Natural killer cell (primary cell): ENCODE measurements around the gene NUDT3. TPM values are rescaled to one million over a fixed set of nuclear protein-coding genes. Genes with fewer than 3 reads are reported as not detected.

Source experiments
- ATAC-seq, 3 donors: fragments of 150-1000 bp in 2 of 3; fragments of 200-7000 bp in 1 of 3; cut with Tn5 transposase; 1 replicate in 1 of 3; 2 replicates in 2 of 3; pipeline ENCODE4 v1.10.0; 2021; ENCODE audit warnings: mild to moderate bottlenecking in 2 of 3, moderate library complexity in 2 of 3
- DNase-seq, 2 donors: peaks; one replicate each; pipeline versions ENCODE4 v3.0.0 to v3.0.0-alpha.2; 2013 to 2021; ENCODE audit warnings: mixed read lengths in 1 of 2
- H3K27ac ChIP-seq: one replicate; pipeline ENCODE4 v1.5.1; 2013; ENCODE audit warnings: mild to moderate bottlenecking, low read length
- H3K27me3 ChIP-seq: one replicate; pipeline ENCODE4 v1.6.1; 2013; ENCODE audit warnings: low read length; ENCODE audit not compliant: control insufficient read depth, insufficient read depth
- H3K36me3 ChIP-seq: one replicate; pipeline ENCODE4 v1.6.1; 2013; ENCODE audit warnings: low read length; ENCODE audit not compliant: control insufficient read depth, insufficient read depth
- H3K4me1 ChIP-seq: one replicate; pipeline ENCODE4 v1.6.1; 2013; ENCODE audit warnings: low read length; ENCODE audit not compliant: control insufficient read depth, insufficient read depth
- H3K4me3 ChIP-seq: one replicate; pipeline ENCODE4 v1.5.1; 2013; ENCODE audit warnings: low read length
- H3K9me3 ChIP-seq: one replicate; pipeline ENCODE4 v1.6.1; 2013; ENCODE audit warnings: low read length; ENCODE audit not compliant: control insufficient read depth, insufficient read depth
- H3K27ac Mint-ChIP-seq, 2 donors: one replicate each; pipeline ENCODE4 v1.8.0; 2022; ENCODE audit warnings: mild to moderate bottlenecking in 2 of 2, mixed read lengths in 2 of 2, moderate library complexity in 1 of 2
- H3K27me3 Mint-ChIP-seq, 2 donors: one replicate each; pipeline ENCODE4 v1.8.0; 2022; ENCODE audit warnings: low read depth in 2 of 2, mixed read lengths in 2 of 2
- H3K36me3 Mint-ChIP-seq: one replicate; pipeline ENCODE4 v1.8.0; 2022; ENCODE audit warnings: mixed read lengths
- H3K4me1 Mint-ChIP-seq, 2 donors: one replicate each; pipeline ENCODE4 v1.8.0; 2022; ENCODE audit warnings: mixed read lengths in 2 of 2
- H3K4me3 Mint-ChIP-seq: one replicate; pipeline ENCODE4 v1.8.0; 2022; ENCODE audit warnings: mild to moderate bottlenecking, moderate library complexity, mixed read lengths
- H3K9me3 Mint-ChIP-seq, 2 donors: one replicate each; pipeline ENCODE4 v1.8.0; 2022; ENCODE audit warnings: mixed read lengths in 2 of 2
- WGBS: methylation state at CpG from one replicate; pipeline ENCODE4 v1.1.7; 2013; ENCODE audit warnings: missing lambda C conversion rate; ENCODE audit not compliant: insufficient coverage; 5-methylcytosine and 5-hydroxymethylcytosine counted together
- intact Hi-C: fragments of 100-400 bp; cut with micrococcal nuclease; formaldehyde crosslinking; loops from one replicate; pipeline ENCODE4 v1.14.2; 2022
- total RNA-seq, 4 donors: library from RNA; stranded (reverse); fragments of 120-200 nt in 1 of 4; gene quantifications; one replicate each; pipeline versions ENCODE4 v1.2.3 to v1.2.4, GENCODE V29; 2013 to 2022
- TF ChIP-seq, protein P1 (sequence below): fragments of 200-600 bp; IDR thresholded peaks from one replicate; pipeline ENCODE4 v1.8.0; 2022; ENCODE audit warnings: antibody characterized with exemption

Gene NUDT3
- total RNA-seq, 3 donors from 2014 or later (not counting 1 experiment from before 2014, with no cell fraction given) = 22.0 to 26.3 (median 26.1) TPM

GRCh38 chr6:34237316-34237721, 155.2 kb downstream of the NUDT3 start:
- Histone ChIP-seq H3K4me3 (peak overlapping the region; percentile 77), H3K9me3 (no peaks in the 10 kb centered on the region), H3K27ac (peak overlapping the region; percentile 85), H3K27me3 (no peaks in the 10 kb centered on the region), H3K4me1 (peaks cover 23% of the 10 kb centered on the region), H3K36me3 (peaks cover 17% of the 10 kb centered on the region)
- no peaks in the 10 kb centered on the region for H3K36me3 Mint-ChIP-seq
- peaks cover 20 to 21% of the 10 kb centered on the region in 2 donors for H3K4me1 Mint-ChIP-seq
- TF ChIP-seq, protein P1, sequence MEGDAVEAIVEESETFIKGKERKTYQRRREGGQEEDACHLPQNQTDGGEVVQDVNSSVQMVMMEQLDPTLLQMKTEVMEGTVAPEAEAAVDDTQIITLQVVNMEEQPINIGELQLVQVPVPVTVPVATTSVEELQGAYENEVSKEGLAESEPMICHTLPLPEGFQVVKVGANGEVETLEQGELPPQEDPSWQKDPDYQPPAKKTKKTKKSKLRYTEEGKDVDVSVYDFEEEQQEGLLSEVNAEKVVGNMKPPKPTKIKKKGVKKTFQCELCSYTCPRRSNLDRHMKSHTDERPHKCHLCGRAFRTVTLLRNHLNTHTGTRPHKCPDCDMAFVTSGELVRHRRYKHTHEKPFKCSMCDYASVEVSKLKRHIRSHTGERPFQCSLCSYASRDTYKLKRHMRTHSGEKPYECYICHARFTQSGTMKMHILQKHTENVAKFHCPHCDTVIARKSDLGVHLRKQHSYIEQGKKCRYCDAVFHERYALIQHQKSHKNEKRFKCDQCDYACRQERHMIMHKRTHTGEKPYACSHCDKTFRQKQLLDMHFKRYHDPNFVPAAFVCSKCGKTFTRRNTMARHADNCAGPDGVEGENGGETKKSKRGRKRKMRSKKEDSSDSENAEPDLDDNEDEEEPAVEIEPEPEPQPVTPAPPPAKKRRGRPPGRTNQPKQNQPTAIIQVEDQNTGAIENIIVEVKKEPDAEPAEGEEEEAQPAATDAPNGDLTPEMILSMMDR = no peak
- no peak overlapping the region for H3K4me3 Mint-ChIP-seq
- ATAC-seq (peak in 1 of 3 donors; percentile 0), DNase-seq (peak in 1 of 2 donors; percentile 67)
- WGBS = under 1% methylated on average over 78 of the region's 78 CpGs
- H3K9me3 Mint-ChIP-seq = no peaks in the 10 kb centered on the region
- H3K27me3 Mint-ChIP-seq = no peaks in the 10 kb centered on the region
- intact Hi-C loops = loop anchor here (5.0 kb wide), 1 partner anchor 155 kb away; the partner anchor contains the start of gene NUDT3
- H3K27ac Mint-ChIP-seq = peak overlapping the region; percentile 96 to 97

DNA sequence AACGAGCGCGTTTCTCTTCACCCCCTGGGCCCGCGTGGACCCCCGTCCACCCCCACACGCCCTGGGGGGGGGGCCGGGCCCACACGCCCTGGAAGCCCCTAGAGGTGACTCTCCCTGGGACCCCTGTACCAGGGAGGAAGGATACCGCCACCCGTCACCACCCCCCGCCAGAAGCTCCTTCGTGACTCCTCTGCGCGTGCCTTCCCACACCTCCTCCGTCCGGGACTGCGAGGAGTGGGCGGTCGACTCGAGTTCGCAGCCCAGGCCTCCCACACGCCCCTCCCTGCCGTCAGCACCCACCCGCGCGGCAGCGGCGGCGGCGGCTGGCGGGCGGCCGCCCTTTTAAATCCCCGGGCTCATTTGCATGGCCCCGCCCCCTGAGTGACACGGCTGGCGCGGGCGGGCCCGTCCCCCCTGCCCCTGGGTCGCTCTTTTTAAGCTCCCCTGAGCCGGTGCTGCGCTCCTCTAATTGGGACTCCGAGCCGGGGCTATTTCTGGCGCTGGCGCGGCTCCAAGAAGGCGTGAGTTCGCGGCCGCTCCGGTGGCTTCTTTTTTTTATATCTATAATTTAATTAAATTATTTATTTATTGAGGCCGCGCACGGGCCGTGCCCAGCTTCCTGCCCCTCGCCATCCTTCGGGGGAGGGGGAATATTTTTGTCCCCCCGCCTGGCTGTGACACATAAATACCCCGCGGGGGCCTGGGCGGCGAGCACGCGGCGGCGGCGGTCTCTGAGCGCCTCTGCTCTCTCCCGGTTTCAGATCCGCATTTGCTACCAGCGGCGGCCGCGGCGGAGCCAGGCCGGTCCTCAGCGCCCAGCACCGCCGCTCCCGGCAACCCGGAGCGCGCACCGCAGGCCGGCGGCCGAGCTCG, 155.8 kb downstream of the NUDT3 start, which contains the start of gene HMGA1:
Gene HMGA1 (plus strand): TSS at position 431 of the 873 bp plus-strand sequence. CDS start 3,908 bp downstream, outside the sequence.
- ATAC-seq = peak; percentile 66 to 85 (median 77)
- H3K4me3 Mint-ChIP-seq = peak within 1 kb of the TSS; percentile 91
- WGBS = under 1% methylated on average over 83 of the region's 91 CpGs
- no peaks in the 10 kb centered on the region for H3K9me3 Mint-ChIP-seq
- Histone ChIP-seq H3K9me3 (no peaks in the 10 kb centered on the region), H3K27ac (peak within 1 kb of the TSS; percentile 99), H3K36me3 (peaks cover 10% of the 10 kb centered on the region), H3K27me3 (no peaks in the 10 kb centered on the region), H3K4me1 (peaks cover 23% of the 10 kb centered on the region), H3K4me3 (peak within 1 kb of the TSS; percentile 77)
- H3K27me3 Mint-ChIP-seq = no peaks in the 10 kb centered on the region
- H3K36me3 Mint-ChIP-seq = no peaks in the 10 kb centered on the region
- TF ChIP-seq, protein P1 = no peak
- intact Hi-C loops = loop anchor here (1.0 to 5.0 kb wide), 3 partner anchors 12 to 156 kb away; partner anchors contain the start of genes NUDT3 and SMIM29
- peaks cover 20 to 21% of the 10 kb centered on the region in 2 donors for H3K4me1 Mint-ChIP-seq
- peak within 1 kb of the TSS; percentile 96 to 97 for H3K27ac Mint-ChIP-seq
- peak; percentile 89 to 95 for DNase-seq

GRCh38 chr6:34236131-34236442, 156.4 kb downstream of the NUDT3 start:
- Mint-ChIP-seq H3K27me3 (no peaks in the 10 kb centered on the region), H3K4me1 (peaks cover 20 to 21% of the 10 kb centered on the region in 2 donors), H3K36me3 (no peaks in the 10 kb centered on the region), H3K4me3 (peak overlapping the region; percentile 91), H3K27ac (peak overlapping the region; percentile 96 to 97), H3K9me3 (no peaks in the 10 kb centered on the region)
- DNase-seq (peak in 1 of 2 donors; percentile 87), ATAC-seq (peak; percentile 51 to 80 (median 66))
- intact Hi-C loops = loop anchor here (1.0 to 5.0 kb wide), 3 partner anchors 12 to 156 kb away; partner anchors contain the start of genes NUDT3 and SMIM29
- Histone ChIP-seq H3K36me3 (peaks cover 4% of the 10 kb centered on the region), H3K9me3 (no peaks in the 10 kb centered on the region), H3K27ac (peak overlapping the region; percentile 99), H3K27me3 (no peaks in the 10 kb centered on the region), H3K4me1 (peaks cover 23% of the 10 kb centered on the region), H3K4me3 (peak overlapping the region; percentile 60)
- TF ChIP-seq, protein P1 = no peak
- WGBS = 1% methylated on average over 12 of the region's 13 CpGs
